Measurements from ENCODE around the gene SEPTIN3. TPM values are rescaled to one million over a fixed set of nuclear protein-coding genes. Genes with fewer than 3 reads are reported as not detected.

Gene SEPTIN3
- polyA plus RNA-seq, 1 of the 3 experiments (the other 2 are of a cell fraction): 0.35 TPM

- no peak for TF ChIP-seq ZBTB33 (IDR thresholded peaks at IDR 0.05; ENCODE audit: borderline replicate concordance, low read depth)
- no peak for TF ChIP-seq USF2 (IDR thresholded peaks at IDR 0.05; ENCODE audit: borderline replicate concordance, low read depth, low read length)
- no peak for TF ChIP-seq FOXJ3 (CRISPR knock-in tag; IDR thresholded peaks at IDR 0.05)
- TF ChIP-seq RFX5 (IDR thresholded peaks at IDR 0.05; ENCODE audit: low read length): no peak
- no peak for TF ChIP-seq EP300 (IDR thresholded peaks at IDR 0.05; ENCODE audit: borderline replicate concordance in 1 of 2, low read depth in 1 of 2, low read length in 1 of 2)
These were observed 27.6 kb downstream of the SEPTIN3 start (continued) for GRCh38 chr22:41996826-41997225.

- Histone ChIP-seq H3K4me2 (no peak within 1 kb of the TSS), H3F3A (replicated peaks; ENCODE audit: insufficient read depth) (no peaks in the 10 kb centered on the region), H3K4me3 (ENCODE audit: low read depth in 2 of 2, low read length in 1 of 2) (peak within 1 kb of the TSS in 1 of 2 experiments; percentile 41; a peak in 2 of 4 replicates), H3K9me3 (no peaks in the 10 kb centered on the region), H3K4me1 (ENCODE audit: control insufficient read depth in 1 of 2, insufficient read depth in 2 of 2, low read depth in 1 of 2, low read length in 1 of 2) (no peaks in the 10 kb centered on the region; a peak in 1 of 4 replicates), H3K27ac (ENCODE audit: low read depth in 2 of 2, low read length in 1 of 2) (no peak within 1 kb of the TSS; a peak in 1 of 4 replicates), H3K27me3 (ENCODE audit: insufficient read depth) (no peaks in the 10 kb centered on the region), H3K36me3 (replicated peaks in 1 of 2; ENCODE audit: control insufficient read depth in 1 of 2, insufficient read depth in 2 of 2, low read length in 1 of 2) (no peaks in the 10 kb centered on the region), H3K9me2 (no peaks in the 10 kb centered on the region), H4K20me1 (ENCODE audit: insufficient read depth) (no peaks in the 10 kb centered on the region), H3K79me2 (ENCODE audit: insufficient read depth) (no peaks in the 10 kb centered on the region), H2AFZ (ENCODE audit: low read depth) (peak within 1 kb of the TSS; percentile 56; the same call in 1 of the 2 replicates), H3K9ac (no peak within 1 kb of the TSS)
- ChIA-PET POLR2A (interaction anchor here (0.6 kb wide), 1 partner anchor 14 kb away, joined by 3 read pairs; no protein-coding TSS in a partner anchor), CTCF (no interaction called here)
- DNase-seq: peak; percentile 89
- 89% methylated on average over 5 of the region's 71 CpGs for WGBS (ENCODE audit: low lambda C conversion rate)
- no peak for TF ChIP-seq CTCF (IDR thresholded peaks at IDR 0.05)
- TF ChIP-seq FOXJ3 (CRISPR knock-in tag; IDR thresholded peaks at IDR 0.05): no peak
- TF ChIP-seq SMC3 (IDR thresholded peaks at IDR 0.05; ENCODE audit: low read depth, low read length): no peak
- TF ChIP-seq, protein P1, sequence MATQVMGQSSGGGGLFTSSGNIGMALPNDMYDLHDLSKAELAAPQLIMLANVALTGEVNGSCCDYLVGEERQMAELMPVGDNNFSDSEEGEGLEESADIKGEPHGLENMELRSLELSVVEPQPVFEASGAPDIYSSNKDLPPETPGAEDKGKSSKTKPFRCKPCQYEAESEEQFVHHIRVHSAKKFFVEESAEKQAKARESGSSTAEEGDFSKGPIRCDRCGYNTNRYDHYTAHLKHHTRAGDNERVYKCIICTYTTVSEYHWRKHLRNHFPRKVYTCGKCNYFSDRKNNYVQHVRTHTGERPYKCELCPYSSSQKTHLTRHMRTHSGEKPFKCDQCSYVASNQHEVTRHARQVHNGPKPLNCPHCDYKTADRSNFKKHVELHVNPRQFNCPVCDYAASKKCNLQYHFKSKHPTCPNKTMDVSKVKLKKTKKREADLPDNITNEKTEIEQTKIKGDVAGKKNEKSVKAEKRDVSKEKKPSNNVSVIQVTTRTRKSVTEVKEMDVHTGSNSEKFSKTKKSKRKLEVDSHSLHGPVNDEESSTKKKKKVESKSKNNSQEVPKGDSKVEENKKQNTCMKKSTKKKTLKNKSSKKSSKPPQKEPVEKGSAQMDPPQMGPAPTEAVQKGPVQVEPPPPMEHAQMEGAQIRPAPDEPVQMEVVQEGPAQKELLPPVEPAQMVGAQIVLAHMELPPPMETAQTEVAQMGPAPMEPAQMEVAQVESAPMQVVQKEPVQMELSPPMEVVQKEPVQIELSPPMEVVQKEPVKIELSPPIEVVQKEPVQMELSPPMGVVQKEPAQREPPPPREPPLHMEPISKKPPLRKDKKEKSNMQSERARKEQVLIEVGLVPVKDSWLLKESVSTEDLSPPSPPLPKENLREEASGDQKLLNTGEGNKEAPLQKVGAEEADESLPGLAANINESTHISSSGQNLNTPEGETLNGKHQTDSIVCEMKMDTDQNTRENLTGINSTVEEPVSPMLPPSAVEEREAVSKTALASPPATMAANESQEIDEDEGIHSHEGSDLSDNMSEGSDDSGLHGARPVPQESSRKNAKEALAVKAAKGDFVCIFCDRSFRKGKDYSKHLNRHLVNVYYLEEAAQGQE (IDR thresholded peaks at IDR 0.05; ENCODE audit: low read depth, low read length): no peak
- peak; percentile 47; the same call in 1 of the 2 replicates for TF ChIP-seq USF2 (IDR thresholded peaks at IDR 0.05; ENCODE audit: borderline replicate concordance, low read depth, low read length)
- no peak for TF ChIP-seq GATA2 (CRISPR knock-in tag; IDR thresholded peaks at IDR 0.05)
- TF ChIP-seq FOSL2 (IDR thresholded peaks at IDR 0.05; ENCODE audit: borderline replicate concordance, low read depth): no peak
- TF ChIP-seq RCOR1 (IDR thresholded peaks at IDR 0.05; ENCODE audit: low read length): no peak
- TF ChIP-seq POLR2AphosphoS5 (IDR thresholded peaks at IDR 0.05; ENCODE audit: low read depth, low read length): no peak
- no peak for TF ChIP-seq NRF1 (IDR thresholded peaks at IDR 0.05; ENCODE audit: low read depth, low read length)
- TF ChIP-seq, protein P2, sequence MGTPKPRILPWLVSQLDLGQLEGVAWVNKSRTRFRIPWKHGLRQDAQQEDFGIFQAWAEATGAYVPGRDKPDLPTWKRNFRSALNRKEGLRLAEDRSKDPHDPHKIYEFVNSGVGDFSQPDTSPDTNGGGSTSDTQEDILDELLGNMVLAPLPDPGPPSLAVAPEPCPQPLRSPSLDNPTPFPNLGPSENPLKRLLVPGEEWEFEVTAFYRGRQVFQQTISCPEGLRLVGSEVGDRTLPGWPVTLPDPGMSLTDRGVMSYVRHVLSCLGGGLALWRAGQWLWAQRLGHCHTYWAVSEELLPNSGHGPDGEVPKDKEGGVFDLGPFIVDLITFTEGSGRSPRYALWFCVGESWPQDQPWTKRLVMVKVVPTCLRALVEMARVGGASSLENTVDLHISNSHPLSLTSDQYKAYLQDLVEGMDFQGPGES (IDR thresholded peaks at IDR 0.05; ENCODE audit: low read depth, low read length): no peak
- TF ChIP-seq TCF12 (IDR thresholded peaks at IDR 0.05): no peak
- TF ChIP-seq CHD2 (IDR thresholded peaks at IDR 0.05; ENCODE audit: low read length, partially characterized antibody): no peak
- TF ChIP-seq MXI1 (IDR thresholded peaks at IDR 0.05; ENCODE audit: low read depth, low read length): no peak
- TF ChIP-seq JUND (IDR thresholded peaks at IDR 0.05): no peak
These were observed 29.4 kb downstream of the SEPTIN3 start, which contains the start of gene WBP2NL for GRCh38 chr22:41998361-41999261. Gene WBP2NL (plus strand): TSS chr22:41998788. CDS start chr22:41998819, 31 bp downstream.

Data from SK-N-SH (cell line).